NCI-H1105 treated with DMSO at 0.1 percent for 48 hours (cell line): ENCODE measurements around the gene PDGFA.

Experiments
- DNase-seq: peaks from one replicate; lab custom pipeline; 2025; lab: John Stamatoyannopoulos, UW

PDGFA gene

GRCh38 chr7:516606-517456, 2.8 kb downstream of the PDGFA start:
- DNase-seq, result no peak

GRCh38 chr7:516216-516605, 3.4 kb downstream of the PDGFA start:
- DNase-seq, result no peak

GRCh38 chr7:515628-516027, 4.0 kb downstream of the PDGFA start:
- DNase-seq, result no peak

GRCh38 chr7:514651-515598, 4.7 kb downstream of the PDGFA start:
- DNase-seq, result no peak

GRCh38 chr7:514242-514641, 5.4 kb downstream of the PDGFA start:
- no peak for DNase-seq

- no peak for DNase-seq
Observed at GRCh38 chr7:513521-514166, 6.0 kb downstream of the PDGFA start.

- peak; percentile 94 for DNase-seq
Observed at GRCh38 chr7:512541-513311, 6.9 kb downstream of the PDGFA start.

GRCh38 chr7:512146-512510, 7.5 kb downstream of the PDGFA start:
- DNase-seq, result no peak

- DNase-seq, result no peak
Observed at GRCh38 chr7:511476-512145, 8.0 kb downstream of the PDGFA start.

GRCh38 chr7:510782-511281, 8.8 kb downstream of the PDGFA start:
- no peak for DNase-seq

- no peak for DNase-seq
Observed at GRCh38 chr7:510131-510481, 9.5 kb downstream of the PDGFA start.

GRCh38 chr7:509426-510130, 10.1 kb downstream of the PDGFA start:
- no peak for DNase-seq

GRCh38 chr7:508461-509170, 11.0 kb downstream of the PDGFA start:
- no peak for DNase-seq

GRCh38 chr7:507623-508300, 11.9 kb downstream of the PDGFA start:
- DNase-seq, result no peak

GRCh38 chr7:506921-507622, 12.6 kb downstream of the PDGFA start:
- DNase-seq, result no peak

- DNase-seq, result no peak
Observed at GRCh38 chr7:506391-506831, 13.2 kb downstream of the PDGFA start.

- no peak for DNase-seq
Observed at GRCh38 chr7:505171-505570, 14.5 kb downstream of the PDGFA start.
